ENCODE measurements around the gene S100A4.

S100A4 gene

GRCh38 chr1:153550398-153550758, 4.8 kb upstream of the S100A4 start:
- ChIA-PET CTCF (no interaction called here), POLR2A (ENCODE audit: low non-redundant PET) (interaction anchor here (0.6 kb wide), 1 partner anchor 413 kb away, joined by 3 read pairs; the partner anchor contains the start of gene SLC39A1)
- TF ChIP-seq CTCF (conservative IDR thresholded peaks at IDR 0.05; ENCODE audit: low read depth): no peak
- peak overlapping the region; percentile 96 for H3K27ac ChIP-seq
- DNase-seq (ENCODE audit: low spot score): no peak

GRCh38 chr1:153549741-153550397, 4.3 kb upstream of the S100A4 start:
- POLR2A ChIA-PET (ENCODE audit: low non-redundant PET): interaction anchor here (0.6 kb wide), 1 partner anchor 414 kb away, joined by 3 read pairs; the partner anchor contains the start of gene SLC39A1
- H3K27ac ChIP-seq: peak overlapping the region; percentile 96

GRCh38 chr1:153548722-153549688, 3.4 kb upstream of the S100A4 start, which contains the start of gene S100A3:
TSS of gene S100A3 (minus strand) at chr1:153549258. CDS start at chr1:153548485, 773 bp downstream.
- POLR2A ChIA-PET (ENCODE audit: low non-redundant PET): no interaction called here
- peak; percentile 61 for DNase-seq (ENCODE audit: low spot score)
- TF ChIP-seq CTCF (conservative IDR thresholded peaks at IDR 0.05; ENCODE audit: low read depth): no peak; the same call in 1 of the 2 replicates
- CTCF ChIA-PET: no interaction called here
- peak within 1 kb of the TSS; percentile 96 for H3K27ac ChIP-seq

More at GRCh38 chr1:153549741-153550397, 4.3 kb upstream of the S100A4 start:
- no peak for DNase-seq (ENCODE audit: low spot score)
- no peak for TF ChIP-seq CTCF (conservative IDR thresholded peaks at IDR 0.05; ENCODE audit: low read depth)
- CTCF ChIA-PET: no interaction called here

- CTCF ChIA-PET: no interaction called here
These were observed 2.2 kb upstream of the S100A4 start for GRCh38 chr1:153547560-153548551.

More at GRCh38 chr1:153547560-153548551, 2.2 kb upstream of the S100A4 start:
- TF ChIP-seq CTCF (conservative IDR thresholded peaks at IDR 0.05; ENCODE audit: low read depth): no peak
- POLR2A ChIA-PET (ENCODE audit: low non-redundant PET): interaction anchor here (0.6 to 1.6 kb wide), 2 partner anchors 14 to 15 kb away, joined by 3 to 4 read pairs; no protein-coding TSS in a partner anchor
- peak overlapping the region; percentile 96 for H3K27ac ChIP-seq
- no peak for DNase-seq (ENCODE audit: low spot score)

All from RWPE1 (cell line).